HG02763 (cell line): ENCODE data around the gene RAPGEF4.

Experiments used
- ATAC-seq: cut with Tn5 transposase; IDR thresholded peaks from one replicate; pipeline ENCODE4 v1.9.1; 2021; ENCODE audit warnings: mild to moderate bottlenecking, moderate library complexity; ENCODE audit not compliant: unreplicated experiment

RAPGEF4 gene

GRCh38 chr2:172928756-172929155 is 193.1 kb downstream of the RAPGEF4 start:
- no peak for ATAC-seq

GRCh38 chr2:172929644-172930043 is 194.0 kb downstream of the RAPGEF4 start:
- ATAC-seq, result no peak

- no peak for ATAC-seq
Observed at GRCh38 chr2:172930871-172931255, 195.2 kb downstream of the RAPGEF4 start.

GRCh38 chr2:172931256-172931894 is 195.7 kb downstream of the RAPGEF4 start:
- ATAC-seq, result no peak

GRCh38 chr2:172931918-172932520 is 196.4 kb downstream of the RAPGEF4 start:
- no peak for ATAC-seq

GRCh38 chr2:172937884-172938712 is 202.5 kb downstream of the RAPGEF4 start:
- ATAC-seq, result no peak

GRCh38 chr2:172938713-172939375 is 203.2 kb downstream of the RAPGEF4 start:
- ATAC-seq, result no peak

- ATAC-seq, result no peak
Observed at GRCh38 chr2:172943539-172943938, 207.9 kb downstream of the RAPGEF4 start.

GRCh38 chr2:172944022-172944793 is 208.6 kb downstream of the RAPGEF4 start:
- ATAC-seq, result no peak

GRCh38 chr2:172944794-172945509 is 209.3 kb downstream of the RAPGEF4 start:
- ATAC-seq, result no peak

GRCh38 chr2:172945510-172945850 is 209.8 kb downstream of the RAPGEF4 start:
- no peak for ATAC-seq

GRCh38 chr2:172947461-172948153 is 212.0 kb downstream of the RAPGEF4 start:
- no peak for ATAC-seq

GRCh38 chr2:172949522-172949921 is 213.9 kb downstream of the RAPGEF4 start:
- no peak for ATAC-seq

GRCh38 chr2:172950565-172950964 is 214.9 kb downstream of the RAPGEF4 start:
- no peak for ATAC-seq

- ATAC-seq, result no peak
Observed at GRCh38 chr2:172951554-172951953, 215.9 kb downstream of the RAPGEF4 start.

- ATAC-seq, result no peak
Observed at GRCh38 chr2:172953411-172953810, 217.8 kb downstream of the RAPGEF4 start.

- no peak for ATAC-seq
Observed at GRCh38 chr2:172953970-172954852, 218.6 kb downstream of the RAPGEF4 start.

- ATAC-seq, result no peak
Observed at GRCh38 chr2:172955587-172955986, 219.9 kb downstream of the RAPGEF4 start.

GRCh38 chr2:172957734-172958133 is 222.1 kb downstream of the RAPGEF4 start:
- ATAC-seq, result no peak
